ENCODE data around the gene CRAMP1. TPM values are rescaled to one million over a fixed set of nuclear protein-coding genes. Genes with fewer than 3 reads are reported as not detected.

CRAMP1 gene
- total RNA-seq (10 to 100 TPM; 22.8 to 28.6 TPM), total RNA-seq (22.8 to 28.3 reads per million in 2 donors)

DNA sequence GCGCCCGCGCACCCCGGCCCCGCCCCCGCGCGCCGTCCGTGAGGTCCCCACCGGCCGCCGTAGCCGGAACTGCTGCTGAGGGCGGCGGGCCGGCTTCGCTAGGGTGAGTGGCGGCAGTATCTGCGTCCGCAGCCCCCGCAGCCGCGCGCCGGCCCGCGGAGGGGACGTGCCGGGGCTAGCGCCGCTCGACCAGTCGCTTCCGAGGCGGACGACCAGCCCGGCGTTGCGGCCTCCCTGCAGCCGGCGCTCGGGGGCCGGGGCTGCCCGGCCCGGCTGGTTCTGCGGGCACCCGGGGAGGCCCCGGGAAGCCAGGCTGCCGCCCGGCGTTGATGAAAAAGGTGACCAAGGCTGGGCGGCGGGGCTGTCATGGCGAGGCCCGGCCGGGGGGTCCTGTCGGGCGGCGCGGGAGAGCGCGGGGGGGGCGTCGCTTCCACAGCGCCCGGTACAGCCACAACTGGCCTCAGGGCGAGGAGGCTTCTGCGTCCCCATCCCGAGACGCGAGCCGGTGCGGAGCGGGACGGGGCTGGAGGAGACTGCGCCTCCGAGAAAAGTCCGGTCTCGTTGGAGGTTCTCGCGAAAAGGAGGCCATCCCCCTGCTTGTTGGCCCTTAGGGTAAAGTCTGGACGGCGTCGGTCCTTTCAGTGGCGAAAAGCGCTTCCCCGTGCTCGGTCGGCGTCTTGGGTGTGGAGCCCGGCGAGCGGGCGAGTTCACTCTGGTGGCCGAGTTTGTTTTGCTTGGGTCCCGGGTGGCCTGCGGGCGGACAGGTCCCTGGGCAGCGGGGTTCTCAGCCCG, at the start of gene CRAMP1:
Gene CRAMP1, plus strand, starts transcription at position 41 of the 792 bp plus-strand sequence. CDS start 2,280 bp downstream, outside the sequence.
- peak within 1 kb of the TSS; percentile 88 for H3K4me3 Mint-ChIP-seq
- ATAC-seq (no peak), DNase-seq (peak in 2 of 3 donors; percentile 15 to 18)
- H3K36me3 Mint-ChIP-seq (ENCODE audit: low read depth) = no peaks in the 10 kb centered on the region
- H3K27ac Mint-ChIP-seq = peak within 1 kb of the TSS; percentile 94
- H3K27me3 Mint-ChIP-seq = no peaks in the 10 kb centered on the region
- no peaks in the 10 kb centered on the region for H3K9me3 ChIP-seq (ENCODE audit: control insufficient read depth, low read length, poor library complexity, severe bottlenecking)
- H3K4me1 Mint-ChIP-seq = peaks cover 19% of the 10 kb centered on the region

DNA sequence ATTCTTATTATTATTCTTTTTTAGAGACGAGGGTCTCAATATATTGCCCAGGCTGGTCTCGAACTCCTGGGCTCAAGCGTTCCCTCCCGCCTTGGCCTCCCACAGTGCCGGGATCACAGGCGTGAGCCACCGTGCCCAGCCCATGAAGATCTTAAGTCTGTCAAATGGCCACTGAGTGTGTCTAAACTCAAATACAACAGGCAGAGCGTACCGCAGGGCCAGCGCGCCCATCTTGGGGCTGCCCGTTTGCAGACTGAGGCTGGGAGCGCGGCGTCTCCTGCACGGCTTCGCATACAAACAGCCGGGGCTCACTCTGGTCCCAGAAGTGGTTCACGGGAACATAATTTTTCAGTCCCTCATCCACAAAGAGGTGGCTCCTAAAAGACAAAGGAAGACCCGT, 48.4 kb upstream of the CRAMP1 start:
- DNase-seq (no peak), ATAC-seq (no peak)
- no peak overlapping the region for H3K27ac Mint-ChIP-seq
- no peak overlapping the region for H3K4me3 Mint-ChIP-seq
- peaks cover 3% of the 10 kb centered on the region for H3K36me3 Mint-ChIP-seq (ENCODE audit: low read depth)
- peaks cover 24% of the 10 kb centered on the region for H3K4me1 Mint-ChIP-seq
- no peaks in the 10 kb centered on the region for H3K9me3 ChIP-seq (ENCODE audit: control insufficient read depth, low read length, poor library complexity, severe bottlenecking)
- H3K27me3 Mint-ChIP-seq = no peaks in the 10 kb centered on the region

GRCh38 chr16:1564325-1564724, 47.8 kb upstream of the CRAMP1 start:
- Mint-ChIP-seq H3K27ac (peak overlapping the region; percentile 84), H3K27me3 (no peaks in the 10 kb centered on the region), H3K36me3 (ENCODE audit: low read depth) (peaks cover 3% of the 10 kb centered on the region), H3K4me1 (peaks cover 23% of the 10 kb centered on the region), H3K4me3 (peak overlapping the region; percentile 19)
- DNase-seq (no peak), ATAC-seq (no peak)
- H3K9me3 ChIP-seq (ENCODE audit: control insufficient read depth, low read length, poor library complexity, severe bottlenecking) = no peaks in the 10 kb centered on the region

DNA sequence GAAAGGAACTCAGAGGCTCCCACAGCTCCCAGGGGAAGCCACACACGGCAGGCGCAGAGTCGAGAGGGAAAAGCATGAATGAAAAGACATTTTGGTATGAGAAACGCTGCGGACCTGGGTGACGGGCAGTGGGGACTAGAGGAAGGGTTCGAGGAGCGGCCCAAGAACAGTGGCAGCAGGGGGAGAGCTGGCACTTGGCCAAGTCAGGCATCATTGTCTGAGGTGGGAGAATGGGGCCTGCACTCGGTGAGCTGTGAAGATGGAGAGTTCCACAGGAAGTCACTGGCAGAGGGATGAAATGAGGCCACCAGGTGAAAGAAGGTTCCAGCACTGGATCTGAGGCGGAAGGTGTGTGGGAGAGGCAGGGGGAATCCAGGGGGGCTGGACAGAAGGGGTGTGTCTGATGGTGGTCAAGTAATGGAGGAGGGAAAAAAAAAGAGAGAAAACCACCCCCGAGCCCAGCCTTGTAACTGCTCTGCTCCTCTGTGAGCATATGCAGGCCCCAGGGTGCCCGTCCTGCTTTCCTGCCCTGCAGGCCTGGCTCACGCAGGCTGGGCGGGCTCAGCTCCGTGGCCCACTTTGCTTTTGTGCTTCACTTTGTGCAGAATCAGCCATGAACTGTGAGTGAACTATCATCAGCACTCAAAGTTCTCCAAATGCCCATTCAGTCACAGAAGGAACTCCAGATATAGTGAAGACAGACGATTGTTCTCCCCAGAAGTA, 46.9 kb upstream of the CRAMP1 start:
- Mint-ChIP-seq H3K27me3 (no peaks in the 10 kb centered on the region), H3K4me1 (peaks cover 19% of the 10 kb centered on the region), H3K4me3 (no peak overlapping the region), H3K36me3 (ENCODE audit: low read depth) (no peaks in the 10 kb centered on the region), H3K27ac (peak overlapping the region; percentile 84)
- no peaks in the 10 kb centered on the region for H3K9me3 ChIP-seq (ENCODE audit: control insufficient read depth, low read length, poor library complexity, severe bottlenecking)
- DNase-seq = no peak
- ATAC-seq = no peak

DNA sequence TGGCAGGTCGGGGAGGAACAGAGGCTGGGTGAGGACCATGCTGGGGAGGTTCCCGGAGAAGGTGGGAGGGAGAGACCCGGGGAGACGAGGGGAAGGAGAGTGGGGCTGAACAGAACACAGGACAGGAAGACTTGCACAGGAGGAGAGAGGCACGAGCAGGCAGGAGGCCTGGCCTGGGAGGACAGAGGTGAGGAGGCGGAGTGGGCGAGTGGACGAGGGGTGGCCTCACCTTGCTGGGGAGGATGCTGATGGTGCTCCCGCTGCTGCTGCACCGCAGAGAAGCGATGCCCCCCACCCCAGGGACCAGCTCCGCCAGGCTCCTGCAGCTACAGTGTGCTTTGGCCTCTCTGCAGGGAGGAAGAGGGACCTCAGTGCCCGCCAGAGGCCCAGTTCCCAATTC, 44.2 kb upstream of the CRAMP1 start:
- ATAC-seq (no peak), DNase-seq (no peak)
- no peaks in the 10 kb centered on the region for H3K27me3 Mint-ChIP-seq
- no peak overlapping the region for H3K27ac Mint-ChIP-seq
- no peaks in the 10 kb centered on the region for H3K36me3 Mint-ChIP-seq (ENCODE audit: low read depth)
- no peaks in the 10 kb centered on the region for H3K9me3 ChIP-seq (ENCODE audit: control insufficient read depth, low read length, poor library complexity, severe bottlenecking)
- H3K4me1 Mint-ChIP-seq = peaks cover 4% of the 10 kb centered on the region
- H3K4me3 Mint-ChIP-seq = no peak overlapping the region

- no peaks in the 10 kb centered on the region for H3K36me3 Mint-ChIP-seq (ENCODE audit: low read depth)
- H3K9me3 ChIP-seq (ENCODE audit: control insufficient read depth, low read length, poor library complexity, severe bottlenecking) = no peaks in the 10 kb centered on the region
- no peaks in the 10 kb centered on the region for H3K27me3 Mint-ChIP-seq
- DNase-seq = no peak
- H3K4me1 Mint-ChIP-seq = peaks cover 4% of the 10 kb centered on the region
- no peak overlapping the region for H3K27ac Mint-ChIP-seq
- H3K4me3 Mint-ChIP-seq = no peak overlapping the region
- no peak for ATAC-seq
These were observed 41.0 kb upstream of the CRAMP1 start for GRCh38 chr16:1571012-1571671.

DNA sequence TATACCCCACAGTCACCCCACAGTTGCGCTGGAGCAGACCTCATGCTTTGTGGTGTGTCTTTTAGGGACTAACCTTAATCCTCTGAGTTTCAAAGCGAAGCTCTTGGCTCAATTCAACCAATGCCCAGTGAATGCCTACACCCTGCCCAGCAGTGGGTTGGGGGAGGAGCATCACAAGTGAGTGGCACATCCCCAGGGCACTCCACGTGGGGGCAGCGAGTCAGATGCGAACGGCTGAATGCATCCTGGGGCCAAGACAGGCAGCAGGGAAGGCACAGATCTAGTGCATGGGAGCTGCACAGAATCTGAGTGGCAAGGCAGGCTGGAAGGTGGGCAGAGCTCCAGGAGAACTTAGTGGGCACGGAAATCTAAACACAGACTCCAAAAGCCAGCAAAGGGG, 39.5 kb upstream of the CRAMP1 start:
- Mint-ChIP-seq H3K36me3 (ENCODE audit: low read depth) (no peaks in the 10 kb centered on the region), H3K27me3 (no peaks in the 10 kb centered on the region), H3K4me1 (peaks cover 2% of the 10 kb centered on the region), H3K4me3 (no peak overlapping the region), H3K27ac (no peak overlapping the region)
- no peak for DNase-seq
- no peaks in the 10 kb centered on the region for H3K9me3 ChIP-seq (ENCODE audit: control insufficient read depth, low read length, poor library complexity, severe bottlenecking)
- no peak for ATAC-seq

DNA sequence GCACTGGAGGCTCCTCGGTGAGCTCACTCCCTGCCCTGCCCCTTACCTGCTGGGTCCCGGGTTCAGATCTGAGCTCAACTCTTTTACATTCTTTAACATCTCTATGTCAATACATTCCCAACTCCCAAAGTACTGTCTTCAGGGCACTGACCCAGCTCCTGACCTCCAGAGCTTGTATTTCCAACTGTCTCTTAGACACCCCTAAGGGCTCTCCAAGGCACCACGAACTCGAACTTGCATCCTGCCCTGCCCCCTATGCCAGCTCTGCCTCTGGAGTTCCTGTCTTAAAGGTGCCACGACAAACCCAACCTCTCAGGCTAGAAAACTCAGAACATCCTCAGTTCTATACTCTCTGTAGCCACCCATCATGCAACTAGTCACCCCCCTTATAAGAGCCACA, 38.9 kb upstream of the CRAMP1 start:
- Mint-ChIP-seq H3K4me3 (no peak overlapping the region), H3K27ac (peak overlapping the region; percentile 41), H3K27me3 (no peaks in the 10 kb centered on the region), H3K36me3 (ENCODE audit: low read depth) (no peaks in the 10 kb centered on the region), H3K4me1 (peaks cover 2% of the 10 kb centered on the region)
- no peaks in the 10 kb centered on the region for H3K9me3 ChIP-seq (ENCODE audit: control insufficient read depth, low read length, poor library complexity, severe bottlenecking)
- ATAC-seq = no peak
- DNase-seq = no peak

DNA sequence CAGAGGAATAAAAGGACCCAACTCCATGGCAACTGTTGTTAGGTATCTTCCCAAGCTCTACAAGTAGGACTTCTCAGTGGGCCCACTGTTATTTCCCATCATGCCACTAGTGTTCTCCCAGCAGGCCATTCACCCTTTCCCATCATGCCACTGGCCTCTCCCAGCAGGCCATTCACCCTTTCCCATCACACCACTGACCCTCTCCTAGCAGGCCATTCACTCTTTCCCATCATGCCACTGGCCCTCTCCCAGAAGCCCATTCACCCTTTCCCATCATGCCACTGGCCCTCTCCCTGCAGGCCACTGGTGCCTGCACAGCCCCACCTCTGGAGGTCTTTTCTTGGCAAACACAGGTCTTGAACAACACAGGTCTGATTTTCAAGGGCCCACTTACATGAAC, 36.6 kb upstream of the CRAMP1 start:
- H3K27me3 Mint-ChIP-seq = no peaks in the 10 kb centered on the region
- no peaks in the 10 kb centered on the region for H3K4me1 Mint-ChIP-seq
- H3K36me3 Mint-ChIP-seq (ENCODE audit: low read depth) = no peaks in the 10 kb centered on the region
- no peaks in the 10 kb centered on the region for H3K9me3 ChIP-seq (ENCODE audit: control insufficient read depth, low read length, poor library complexity, severe bottlenecking)
- DNase-seq (no peak), ATAC-seq (no peak)
- no peak overlapping the region for H3K27ac Mint-ChIP-seq
- no peak overlapping the region for H3K4me3 Mint-ChIP-seq

- Mint-ChIP-seq H3K4me1 (peaks cover 4% of the 10 kb centered on the region), H3K27ac (no peak overlapping the region), H3K4me3 (no peak overlapping the region), H3K27me3 (no peaks in the 10 kb centered on the region), H3K36me3 (ENCODE audit: low read depth) (no peaks in the 10 kb centered on the region)
- no peak for ATAC-seq
- DNase-seq = no peak
- no peaks in the 10 kb centered on the region for H3K9me3 ChIP-seq (ENCODE audit: control insufficient read depth, low read length, poor library complexity, severe bottlenecking)
These were observed 32.9 kb upstream of the CRAMP1 start for GRCh38 chr16:1579214-1579613.

DNA sequence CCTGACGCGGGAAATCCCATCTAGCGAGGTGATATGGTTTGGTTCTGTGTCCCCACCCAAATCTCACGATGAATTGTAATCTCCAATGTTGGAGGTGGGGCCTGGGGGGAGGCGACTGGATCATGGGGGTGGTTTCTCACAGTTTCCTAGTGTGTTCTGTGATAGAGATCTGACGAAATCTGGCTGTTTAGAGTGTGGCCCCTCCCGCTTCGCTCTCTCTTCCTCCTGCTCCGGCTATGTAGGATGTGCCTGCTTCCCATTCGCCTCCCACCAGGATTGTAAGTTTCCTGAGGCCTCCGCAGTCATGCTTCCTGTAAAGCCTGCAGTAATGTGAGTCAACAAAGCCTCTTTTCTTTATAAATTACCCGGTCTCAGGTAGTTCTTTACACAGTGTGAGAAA, 31.9 kb upstream of the CRAMP1 start:
- H3K27ac Mint-ChIP-seq = no peak overlapping the region
- H3K9me3 ChIP-seq (ENCODE audit: control insufficient read depth, low read length, poor library complexity, severe bottlenecking) = no peaks in the 10 kb centered on the region
- H3K36me3 Mint-ChIP-seq (ENCODE audit: low read depth) = no peaks in the 10 kb centered on the region
- H3K4me1 Mint-ChIP-seq = peaks cover 4% of the 10 kb centered on the region
- no peaks in the 10 kb centered on the region for H3K27me3 Mint-ChIP-seq
- DNase-seq (no peak), ATAC-seq (no peak)
- H3K4me3 Mint-ChIP-seq = no peak overlapping the region

DNA sequence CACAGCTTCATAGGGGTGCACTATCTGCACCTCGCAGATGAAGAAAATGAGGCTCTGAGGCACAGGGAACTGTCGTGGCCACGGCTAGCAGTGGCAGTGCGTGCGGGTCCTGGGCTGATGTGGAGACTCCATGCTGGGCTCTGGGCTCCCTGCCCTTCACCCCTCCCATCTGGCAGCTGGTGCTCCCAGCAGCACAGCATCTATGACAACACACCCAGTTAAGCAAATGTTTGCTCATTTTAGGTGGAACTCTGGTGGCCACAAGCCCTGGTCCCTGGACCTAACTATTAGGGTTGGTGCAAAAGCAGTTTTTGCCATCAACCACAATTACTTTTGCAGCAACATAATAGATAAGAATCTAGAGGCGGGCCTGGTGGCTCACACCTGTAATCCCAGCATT, 31.2 kb upstream of the CRAMP1 start:
- no peak overlapping the region for H3K27ac Mint-ChIP-seq
- no peaks in the 10 kb centered on the region for H3K36me3 Mint-ChIP-seq (ENCODE audit: low read depth)
- H3K4me1 Mint-ChIP-seq = peaks cover 4% of the 10 kb centered on the region
- H3K27me3 Mint-ChIP-seq = no peaks in the 10 kb centered on the region
- ATAC-seq (no peak), DNase-seq (no peak)
- H3K4me3 Mint-ChIP-seq = no peak overlapping the region
- H3K9me3 ChIP-seq (ENCODE audit: control insufficient read depth, low read length, poor library complexity, severe bottlenecking) = no peaks in the 10 kb centered on the region

- Mint-ChIP-seq H3K36me3 (ENCODE audit: low read depth) (no peaks in the 10 kb centered on the region), H3K27ac (no peak overlapping the region), H3K27me3 (no peaks in the 10 kb centered on the region), H3K4me3 (no peak overlapping the region), H3K4me1 (peaks cover 4% of the 10 kb centered on the region)
- ATAC-seq (no peak), DNase-seq (no peak)
- no peaks in the 10 kb centered on the region for H3K9me3 ChIP-seq (ENCODE audit: control insufficient read depth, low read length, poor library complexity, severe bottlenecking)
These were observed 30.4 kb upstream of the CRAMP1 start for GRCh38 chr16:1581804-1582203.

Data from T-helper 17 cell (primary cell).